ENCODE measurements around the gene CEP41. TPM values are rescaled to one million over a fixed set of nuclear protein-coding genes. Genes with fewer than 3 reads are reported as not detected.

Gene CEP41
- total RNA-seq, 2 donors from 2014 or later = 11.4 to 13.0 TPM

DNA sequence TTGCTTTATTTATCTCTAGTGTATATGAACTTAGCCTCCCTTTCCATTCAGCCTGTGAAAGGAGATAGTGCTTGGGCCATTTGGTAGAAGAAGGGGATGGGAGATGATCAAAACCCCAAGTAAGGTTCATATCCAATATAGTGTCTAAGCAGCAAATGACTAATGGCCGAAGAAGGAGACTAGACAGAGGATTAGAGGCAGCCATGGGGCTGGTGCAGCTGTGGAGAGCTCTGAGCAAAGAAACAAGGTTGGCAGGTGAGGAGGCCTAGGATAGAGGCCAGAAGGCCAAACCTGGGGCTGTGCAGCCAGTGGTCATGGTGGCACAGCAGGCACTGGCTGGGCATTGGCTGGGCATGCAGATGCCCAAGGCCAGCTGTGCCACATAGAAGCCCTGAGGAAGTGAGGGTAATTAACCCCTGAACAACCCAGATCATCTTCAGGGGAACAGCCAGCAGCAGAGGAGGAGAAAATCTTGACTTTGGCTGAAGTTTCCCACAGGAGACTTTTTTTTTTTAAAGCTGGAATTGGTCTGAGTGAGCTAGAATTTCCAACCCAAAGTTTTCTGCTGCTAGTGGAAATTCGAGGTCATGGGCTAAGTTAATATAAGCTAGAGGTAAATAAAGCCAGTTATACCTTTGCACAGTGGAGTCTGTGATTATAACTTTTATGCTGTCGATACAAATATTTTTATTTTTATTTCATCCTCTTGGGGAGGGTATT, 70.8 kb downstream of the CEP41 start:
- H3K4me1 Mint-ChIP-seq = peaks cover 10% of the 10 kb centered on the region
- H3K9ac ChIP-seq (ENCODE audit: extremely low read depth, low read length, poor library complexity, severe bottlenecking) = no peak overlapping the region
- H3K9me3 Mint-ChIP-seq = no peaks in the 10 kb centered on the region
- H3K27ac ChIP-seq (ENCODE audit: low read depth, low read length) = no peak overlapping the region
- no peak overlapping the region for H3K4me3 ChIP-seq (ENCODE audit: low read length)
- H3K9me3 ChIP-seq (ENCODE audit: control insufficient read depth, low read length) = no peaks in the 10 kb centered on the region
- H3K27me3 Mint-ChIP-seq (ENCODE audit: insufficient read depth) = no peaks in the 10 kb centered on the region
- H3K36me3 Mint-ChIP-seq (ENCODE audit: low read depth) = no peaks in the 10 kb centered on the region
- DNase-seq = no peak
- H3K27ac Mint-ChIP-seq = no peak overlapping the region
- WGBS, 2 experiments (ENCODE audit: insufficient coverage in 1 of 2, insufficient read length in 1 of 2) = 58 to 75% methylated on average over 2 to 3 of the region's 3 CpGs
- TF ChIP-seq, protein P1, sequence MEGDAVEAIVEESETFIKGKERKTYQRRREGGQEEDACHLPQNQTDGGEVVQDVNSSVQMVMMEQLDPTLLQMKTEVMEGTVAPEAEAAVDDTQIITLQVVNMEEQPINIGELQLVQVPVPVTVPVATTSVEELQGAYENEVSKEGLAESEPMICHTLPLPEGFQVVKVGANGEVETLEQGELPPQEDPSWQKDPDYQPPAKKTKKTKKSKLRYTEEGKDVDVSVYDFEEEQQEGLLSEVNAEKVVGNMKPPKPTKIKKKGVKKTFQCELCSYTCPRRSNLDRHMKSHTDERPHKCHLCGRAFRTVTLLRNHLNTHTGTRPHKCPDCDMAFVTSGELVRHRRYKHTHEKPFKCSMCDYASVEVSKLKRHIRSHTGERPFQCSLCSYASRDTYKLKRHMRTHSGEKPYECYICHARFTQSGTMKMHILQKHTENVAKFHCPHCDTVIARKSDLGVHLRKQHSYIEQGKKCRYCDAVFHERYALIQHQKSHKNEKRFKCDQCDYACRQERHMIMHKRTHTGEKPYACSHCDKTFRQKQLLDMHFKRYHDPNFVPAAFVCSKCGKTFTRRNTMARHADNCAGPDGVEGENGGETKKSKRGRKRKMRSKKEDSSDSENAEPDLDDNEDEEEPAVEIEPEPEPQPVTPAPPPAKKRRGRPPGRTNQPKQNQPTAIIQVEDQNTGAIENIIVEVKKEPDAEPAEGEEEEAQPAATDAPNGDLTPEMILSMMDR (conservative IDR thresholded peaks at IDR 0.05) = no peak
- no peak overlapping the region for H3K4me3 Mint-ChIP-seq
- no peaks in the 10 kb centered on the region for H3K27me3 ChIP-seq (ENCODE audit: control insufficient read depth, insufficient read depth, low read length, poor library complexity, severe bottlenecking)
- no peaks in the 10 kb centered on the region for H3K36me3 ChIP-seq (ENCODE audit: control insufficient read depth, insufficient read depth, low read length)
- peaks cover 5% of the 10 kb centered on the region for H3K4me1 ChIP-seq (ENCODE audit: control insufficient read depth, insufficient read depth, low read length)

GRCh38 chr7:130369110-130369711, 71.6 kb downstream of the CEP41 start:
- peaks cover 5% of the 10 kb centered on the region for H3K4me1 ChIP-seq (ENCODE audit: control insufficient read depth, insufficient read depth, low read length)
- H3K4me1 Mint-ChIP-seq = peaks cover 10% of the 10 kb centered on the region
- 72 to 77% methylated on average over 7 to 10 of the region's 10 CpGs for WGBS, 2 experiments (ENCODE audit: insufficient coverage in 1 of 2, insufficient read length in 1 of 2)

DNA sequence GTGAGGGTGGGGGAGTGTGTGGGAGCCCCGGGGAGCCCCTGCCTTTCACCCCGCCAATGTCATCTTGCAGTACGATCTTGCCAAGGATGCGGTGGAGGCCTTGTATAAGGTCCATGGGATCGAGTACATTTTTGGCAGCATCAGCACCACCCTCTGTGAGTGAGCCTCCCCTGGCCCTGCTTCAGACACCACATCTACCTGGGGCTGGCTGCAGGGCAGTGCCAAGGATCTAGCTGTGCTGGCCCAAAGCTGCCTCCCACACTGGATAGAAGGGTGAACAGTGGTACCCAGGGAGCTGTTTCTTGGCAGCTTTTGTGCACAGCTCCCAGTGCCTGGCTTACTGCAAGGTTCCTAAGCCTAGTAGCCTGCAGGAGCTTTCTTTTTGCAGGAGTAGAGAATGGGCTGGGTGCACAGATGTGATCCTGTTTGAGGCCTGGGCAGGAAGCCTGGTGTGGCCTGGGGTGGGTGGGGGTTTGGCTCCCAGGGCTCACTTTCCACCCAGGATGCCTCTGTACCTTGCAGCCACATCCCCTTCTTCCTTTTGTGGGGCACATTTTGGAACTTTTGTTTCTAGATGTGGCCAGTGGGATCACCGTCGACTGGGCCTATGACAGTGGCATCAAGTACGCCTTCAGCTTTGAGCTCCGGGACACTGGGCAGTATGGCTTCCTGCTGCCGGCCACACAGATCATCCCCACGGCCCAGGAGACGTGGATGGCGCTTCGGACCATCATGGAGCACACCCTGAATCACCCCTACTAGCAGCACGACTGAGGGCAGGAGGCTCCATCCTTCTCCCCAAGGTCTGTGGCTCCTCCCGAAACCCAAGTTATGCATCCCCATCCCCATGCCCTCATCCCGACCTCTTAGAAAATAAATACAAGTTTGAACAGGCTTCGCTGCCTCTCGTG, 72.7 kb downstream of the CEP41 start:
- H3K9ac ChIP-seq (ENCODE audit: extremely low read depth, low read length, poor library complexity, severe bottlenecking) = no peak overlapping the region
- no peaks in the 10 kb centered on the region for H3K9me3 Mint-ChIP-seq
- H3K27ac Mint-ChIP-seq = no peak overlapping the region
- no peaks in the 10 kb centered on the region for H3K36me3 Mint-ChIP-seq (ENCODE audit: low read depth)
- TF ChIP-seq, protein P1 (conservative IDR thresholded peaks at IDR 0.05) = no peak
- no peaks in the 10 kb centered on the region for H3K9me3 ChIP-seq (ENCODE audit: control insufficient read depth, low read length)
- H3K4me3 ChIP-seq (ENCODE audit: low read length) = no peak overlapping the region
- H3K27me3 ChIP-seq (ENCODE audit: control insufficient read depth, insufficient read depth, low read length, poor library complexity, severe bottlenecking) = no peaks in the 10 kb centered on the region
- H3K27me3 Mint-ChIP-seq (ENCODE audit: insufficient read depth) = no peaks in the 10 kb centered on the region
- no peak overlapping the region for H3K27ac ChIP-seq (ENCODE audit: low read depth, low read length)
- H3K4me3 Mint-ChIP-seq = no peak overlapping the region
- H3K36me3 ChIP-seq (ENCODE audit: control insufficient read depth, insufficient read depth, low read length) = no peaks in the 10 kb centered on the region
- H3K4me1 Mint-ChIP-seq = peaks cover 6% of the 10 kb centered on the region
- no peak for DNase-seq
- no peaks in the 10 kb centered on the region for H3K4me1 ChIP-seq (ENCODE audit: control insufficient read depth, insufficient read depth, low read length)
- WGBS, 2 experiments (ENCODE audit: insufficient coverage in 1 of 2, insufficient read length in 1 of 2) = 91 to 93% methylated on average over 18 to 19 of the region's 19 CpGs

More at GRCh38 chr7:130369110-130369711, 71.6 kb downstream of the CEP41 start:
- DNase-seq = no peak
- H3K9me3 Mint-ChIP-seq = no peaks in the 10 kb centered on the region
- no peak overlapping the region for H3K4me3 Mint-ChIP-seq
- no peak overlapping the region for H3K4me3 ChIP-seq (ENCODE audit: low read length)
- no peak overlapping the region for H3K27ac Mint-ChIP-seq
- H3K27me3 Mint-ChIP-seq (ENCODE audit: insufficient read depth) = no peaks in the 10 kb centered on the region
- H3K27me3 ChIP-seq (ENCODE audit: control insufficient read depth, insufficient read depth, low read length, poor library complexity, severe bottlenecking) = no peaks in the 10 kb centered on the region
- H3K9ac ChIP-seq (ENCODE audit: extremely low read depth, low read length, poor library complexity, severe bottlenecking) = no peak overlapping the region
- no peaks in the 10 kb centered on the region for H3K9me3 ChIP-seq (ENCODE audit: control insufficient read depth, low read length)
- TF ChIP-seq, protein P1 (conservative IDR thresholded peaks at IDR 0.05) = no peak
- H3K27ac ChIP-seq (ENCODE audit: low read depth, low read length) = no peak overlapping the region
- no peaks in the 10 kb centered on the region for H3K36me3 ChIP-seq (ENCODE audit: control insufficient read depth, insufficient read depth, low read length)
- no peaks in the 10 kb centered on the region for H3K36me3 Mint-ChIP-seq (ENCODE audit: low read depth)

Measured in endodermal cell (in vitro differentiated cells).